GM19035 (cell line): Measurements from ENCODE around the gene GALNT10.

Source experiments
- ATAC-seq: cut with Tn5 transposase; IDR thresholded peaks from one replicate; pipeline ENCODE4 v1.9.1; 2021; ENCODE audit not compliant: unreplicated experiment

GALNT10 gene

GRCh38 chr5:154230526-154230925 lies 40.0 kb downstream of the GALNT10 start:
- ATAC-seq = no peak

- no peak for ATAC-seq
These were observed 44.0 kb downstream of the GALNT10 start for GRCh38 chr5:154234551-154234950.

GRCh38 chr5:154236011-154236410 lies 45.5 kb downstream of the GALNT10 start:
- no peak for ATAC-seq

DNA sequence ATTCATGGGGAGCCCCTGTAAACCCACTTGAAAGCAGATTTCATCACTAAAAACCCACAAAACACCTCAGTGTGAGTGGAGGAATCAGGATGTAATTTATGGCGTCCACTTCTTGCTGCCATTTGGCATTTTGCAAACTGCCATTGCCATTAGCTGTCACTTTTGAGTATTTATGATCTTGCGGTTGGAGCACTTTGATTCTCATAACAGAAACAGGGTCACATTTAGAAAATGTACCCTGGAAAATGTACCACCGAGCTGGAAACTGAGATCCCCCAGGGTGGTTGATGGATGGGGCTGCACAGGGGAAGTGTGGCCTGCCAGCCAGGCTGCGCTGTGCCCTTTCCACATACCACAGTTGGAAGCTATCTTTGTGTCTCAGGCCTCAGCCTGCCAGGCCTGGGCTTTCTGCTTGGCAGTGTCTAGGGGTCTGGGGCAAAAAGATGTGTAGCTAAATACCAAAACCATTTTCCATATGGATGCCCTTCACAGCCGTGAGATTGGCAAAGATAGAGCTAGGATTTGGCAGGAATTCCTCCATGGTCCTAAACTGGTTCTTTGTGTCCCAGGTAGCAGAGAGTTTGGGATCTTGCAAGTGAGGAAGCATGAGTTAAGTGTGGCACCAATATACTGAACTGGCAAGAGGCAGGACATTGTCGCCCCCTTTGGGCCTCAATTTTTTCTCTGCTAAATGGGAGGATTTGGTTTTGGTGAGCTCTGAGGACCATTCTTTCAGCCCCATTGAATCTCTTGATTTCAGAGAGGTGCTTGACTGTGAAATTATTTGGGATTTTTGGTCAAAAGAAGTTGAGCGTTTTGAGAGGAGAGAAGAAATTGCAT lies 46.2 kb downstream of the GALNT10 start:
- ATAC-seq = no peak

GRCh38 chr5:154237376-154237743 lies 46.8 kb downstream of the GALNT10 start:
- no peak for ATAC-seq

- ATAC-seq = no peak
These were observed 47.4 kb downstream of the GALNT10 start for GRCh38 chr5:154237946-154238345.

- ATAC-seq = peak; percentile 59
These were observed 48.4 kb downstream of the GALNT10 start for GRCh38 chr5:154238776-154239481.

GRCh38 chr5:154240595-154240994 lies 50.1 kb downstream of the GALNT10 start:
- no peak for ATAC-seq

DNA sequence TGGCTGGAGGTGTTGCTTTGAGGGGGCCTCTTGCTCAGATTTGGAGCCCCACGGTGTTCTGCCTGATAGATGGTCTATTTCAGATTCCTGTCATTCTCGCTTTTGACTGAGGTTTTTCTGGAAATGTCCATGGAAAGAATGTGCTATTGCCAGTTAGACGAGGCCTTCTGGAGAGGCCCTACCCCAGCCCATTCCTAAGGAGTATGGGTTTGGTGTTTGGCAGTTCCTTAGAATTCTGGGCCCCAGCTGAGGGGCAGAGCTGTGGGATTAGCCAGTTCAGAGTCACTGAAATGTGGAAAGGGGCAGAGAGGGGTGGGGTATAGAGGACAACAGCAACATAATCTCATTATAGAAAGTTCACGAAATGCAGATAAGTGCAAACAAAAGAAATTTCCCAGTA lies 50.5 kb downstream of the GALNT10 start:
- no peak for ATAC-seq

- no peak for ATAC-seq
These were observed 51.9 kb downstream of the GALNT10 start for GRCh38 chr5:154242442-154242841.

DNA sequence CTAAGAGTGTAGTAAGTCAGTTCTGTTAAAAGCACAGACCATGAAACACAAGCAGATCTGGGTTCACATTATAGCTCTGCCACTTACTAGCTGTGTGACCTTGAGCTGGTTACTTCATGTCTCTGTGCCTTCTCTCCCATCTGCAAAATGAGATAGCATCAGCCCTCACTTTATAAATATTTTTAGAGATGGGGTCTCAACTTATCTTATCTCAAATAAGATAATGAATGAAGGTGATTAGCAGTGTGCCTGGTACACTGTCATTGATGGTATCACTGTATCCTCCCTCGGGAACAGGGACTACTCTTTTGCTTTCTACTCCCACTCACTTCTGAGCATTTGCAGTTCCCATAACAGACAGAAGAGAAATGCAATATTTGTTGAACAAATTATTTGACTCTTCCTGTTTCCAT lies 52.4 kb downstream of the GALNT10 start:
- ATAC-seq = no peak

GRCh38 chr5:154243736-154244135 lies 53.2 kb downstream of the GALNT10 start:
- ATAC-seq = no peak

GRCh38 chr5:154244476-154244875 lies 53.9 kb downstream of the GALNT10 start:
- no peak for ATAC-seq

GRCh38 chr5:154248691-154249090 lies 58.2 kb downstream of the GALNT10 start:
- no peak for ATAC-seq

DNA sequence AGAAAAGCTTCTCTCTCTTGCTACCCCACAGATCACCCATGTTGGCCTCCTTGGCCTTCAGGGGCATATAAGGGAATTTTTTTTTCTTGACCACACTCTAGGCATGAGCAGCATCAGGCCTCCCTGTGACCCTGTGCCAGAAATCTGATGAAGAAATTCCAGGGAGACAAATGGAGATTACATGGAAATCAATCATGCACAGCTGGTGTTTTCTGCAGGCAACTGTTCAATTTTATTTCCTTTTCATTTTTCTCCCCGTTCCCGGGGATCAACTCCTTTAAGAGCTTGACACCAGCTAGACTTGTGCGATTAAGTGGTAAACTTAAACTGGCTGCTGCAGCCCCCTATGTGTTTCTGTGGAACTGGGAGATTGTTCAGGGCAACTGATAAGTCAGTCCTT lies 59.3 kb downstream of the GALNT10 start:
- no peak for ATAC-seq

- no peak for ATAC-seq
These were observed 61.0 kb downstream of the GALNT10 start for GRCh38 chr5:154251529-154251928.

- ATAC-seq = no peak
These were observed 63.3 kb downstream of the GALNT10 start for GRCh38 chr5:154253807-154254206.

DNA sequence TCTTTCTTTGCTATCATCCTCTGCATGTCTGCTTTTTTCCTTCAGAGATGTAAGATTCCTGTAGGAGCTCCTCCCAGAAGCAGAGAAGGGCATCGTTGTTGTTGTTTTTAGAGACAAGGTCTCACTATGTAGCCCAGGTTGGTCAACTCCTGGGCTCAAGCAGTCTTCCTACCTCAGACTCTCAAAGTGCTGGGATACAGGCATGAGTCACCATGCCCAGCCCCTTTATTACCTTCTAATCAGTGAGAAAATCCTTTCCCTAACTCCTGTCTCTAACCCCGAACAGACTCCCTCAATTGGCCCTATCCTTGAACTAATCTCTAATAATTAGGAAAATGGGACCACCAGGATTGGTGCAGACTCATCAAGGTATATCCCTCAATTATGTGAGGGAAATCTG lies 64.4 kb downstream of the GALNT10 start:
- no peak for ATAC-seq

DNA sequence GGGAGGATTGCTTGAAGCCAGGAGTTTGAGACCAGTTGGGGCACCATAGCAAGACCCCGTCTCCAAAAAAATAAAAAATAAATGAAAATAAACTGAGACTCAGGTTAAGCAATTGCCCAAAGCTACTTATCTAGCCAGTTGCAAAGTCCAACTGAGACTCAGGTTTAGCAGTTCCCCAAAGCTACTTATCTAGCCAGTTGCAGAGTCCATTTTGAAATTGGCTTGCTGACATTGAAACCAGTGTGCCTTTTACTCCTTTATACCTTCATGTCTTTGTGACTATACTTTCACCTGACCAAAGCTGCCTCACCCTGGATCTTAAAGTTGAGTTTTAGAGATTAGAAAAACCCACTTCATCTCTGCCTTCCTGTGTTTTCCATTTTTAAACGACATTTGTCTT lies 66.5 kb downstream of the GALNT10 start:
- no peak for ATAC-seq

GRCh38 chr5:154258531-154259217 lies 68.1 kb downstream of the GALNT10 start:
- ATAC-seq = no peak

- no peak for ATAC-seq
These were observed 69.8 kb downstream of the GALNT10 start for GRCh38 chr5:154260224-154260927.
